HG03159 (cell line): ENCODE measurements around the gene PAMR1.

Source experiments
- ATAC-seq: cut with Tn5 transposase; IDR thresholded peaks from one replicate; pipeline ENCODE4 v1.9.1; 2021; ENCODE audit warnings: mild to moderate bottlenecking, moderate library complexity; ENCODE audit not compliant: unreplicated experiment

PAMR1 gene

DNA sequence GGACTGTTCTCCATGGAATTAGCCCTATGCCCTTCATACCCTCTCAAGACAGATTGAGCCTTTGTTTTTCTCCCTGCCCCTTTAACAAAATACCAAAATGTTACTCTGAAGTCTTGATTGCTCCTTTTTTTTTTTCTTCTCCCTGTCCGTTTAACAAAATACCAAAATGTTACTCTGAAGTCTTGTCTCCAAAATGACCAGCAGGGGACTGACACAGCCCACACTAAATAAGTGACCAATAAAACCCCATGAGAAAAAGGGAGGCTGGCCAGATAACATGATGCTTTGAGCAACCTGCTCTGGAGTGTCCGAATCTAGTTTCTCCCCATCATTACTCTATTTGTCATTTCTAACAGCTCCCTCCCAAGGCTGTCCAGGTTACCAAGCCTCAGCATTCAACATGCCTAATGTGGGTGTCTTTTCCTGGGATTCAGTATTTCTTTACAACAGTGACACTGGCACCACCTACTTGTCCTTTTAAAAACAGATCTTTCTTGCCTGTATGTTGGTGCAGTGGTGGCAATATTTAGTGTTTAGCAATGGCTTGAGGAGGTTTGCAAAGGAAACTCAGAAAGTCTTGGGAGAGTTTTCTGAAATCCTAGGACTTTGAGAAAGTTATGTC is 63.4 kb downstream of the PAMR1 start:
- ATAC-seq, result no peak

DNA sequence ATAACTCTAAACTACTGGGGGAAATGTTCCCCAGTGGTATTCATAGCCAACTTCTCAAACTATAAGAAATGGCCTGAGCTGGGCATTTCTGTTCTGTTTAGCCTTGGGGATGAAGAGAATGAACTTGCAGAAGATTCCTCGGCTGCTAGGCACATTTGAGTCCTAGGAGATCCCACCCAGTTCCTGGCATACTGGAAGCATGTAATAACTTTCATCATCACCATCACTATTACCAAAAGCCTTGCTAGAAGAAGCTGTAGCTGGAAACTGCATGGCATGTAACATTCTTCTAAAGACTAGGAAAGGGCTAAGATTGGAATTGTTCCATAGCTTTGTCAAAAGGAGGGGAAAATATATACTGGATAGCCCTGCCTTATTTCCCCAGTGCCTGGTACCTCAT is 65.9 kb downstream of the PAMR1 start:
- no peak for ATAC-seq

DNA sequence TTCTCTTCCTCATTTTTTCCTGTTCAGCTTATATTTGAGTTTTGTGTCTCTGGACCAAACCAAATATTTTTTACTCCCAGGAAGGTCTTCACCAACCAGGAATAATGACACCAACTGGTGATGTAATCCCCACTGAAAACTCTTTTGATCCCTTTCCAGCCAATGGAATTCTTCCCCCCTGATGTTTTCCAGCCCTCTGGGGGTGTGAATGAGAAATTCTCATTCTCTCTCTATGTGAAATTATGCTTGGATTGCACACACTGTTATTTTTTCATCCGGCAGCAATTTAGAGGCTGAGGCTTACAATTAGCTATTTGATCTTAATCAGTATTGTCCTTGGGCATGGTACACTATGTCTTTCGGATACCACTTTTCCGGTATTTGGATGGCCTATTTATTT is 66.6 kb downstream of the PAMR1 start:
- no peak for ATAC-seq

DNA sequence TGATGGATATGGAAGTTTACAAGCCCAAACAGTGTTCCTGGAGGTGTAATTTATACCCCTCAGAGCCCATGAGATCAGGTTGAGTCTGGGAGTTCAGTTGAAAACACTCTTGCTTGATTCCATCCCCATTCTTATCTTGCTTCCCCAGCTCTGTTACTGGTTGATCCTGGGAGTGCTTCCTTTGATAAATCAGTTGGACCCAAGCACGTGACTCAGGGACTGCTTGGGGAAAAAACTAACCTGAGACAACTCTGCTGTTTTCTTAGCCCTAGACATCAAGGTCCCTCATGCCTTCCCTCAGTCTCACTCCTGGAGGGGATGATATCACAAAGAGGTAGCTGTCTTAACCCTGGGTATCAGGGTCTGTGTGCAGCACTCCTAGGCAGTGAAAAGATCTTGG is 71.1 kb downstream of the PAMR1 start:
- no peak for ATAC-seq

DNA sequence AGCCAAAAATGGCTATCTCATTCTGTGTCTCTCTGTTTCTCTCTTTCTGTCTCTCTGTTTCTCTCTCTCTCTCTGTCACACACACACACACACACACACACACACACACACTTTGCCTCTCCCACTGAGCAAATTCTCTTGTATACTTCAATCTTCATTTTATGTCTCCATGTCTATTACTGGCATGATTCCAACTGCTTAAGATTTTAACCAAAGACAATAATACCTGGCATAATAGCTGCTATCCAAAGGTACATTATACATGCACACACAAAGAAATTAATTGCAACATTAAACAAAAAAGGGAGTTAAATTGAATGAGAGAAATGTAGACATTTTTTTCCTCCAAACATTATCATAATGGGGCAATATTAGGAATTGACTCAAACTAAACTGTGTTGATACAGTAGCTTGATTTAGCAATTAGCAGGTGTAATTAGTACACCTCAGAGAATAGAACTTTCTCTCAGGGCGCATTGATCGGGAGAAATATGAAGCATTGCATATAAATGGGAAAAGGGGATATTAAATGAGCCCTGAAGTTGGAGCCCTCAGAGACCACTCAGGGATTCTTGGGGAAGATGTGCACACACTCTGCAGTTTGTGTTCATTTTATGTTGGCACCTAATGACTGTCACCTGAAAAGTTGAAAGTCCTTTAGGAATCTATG is 88.7 kb downstream of the PAMR1 start:
- ATAC-seq, result no peak

DNA sequence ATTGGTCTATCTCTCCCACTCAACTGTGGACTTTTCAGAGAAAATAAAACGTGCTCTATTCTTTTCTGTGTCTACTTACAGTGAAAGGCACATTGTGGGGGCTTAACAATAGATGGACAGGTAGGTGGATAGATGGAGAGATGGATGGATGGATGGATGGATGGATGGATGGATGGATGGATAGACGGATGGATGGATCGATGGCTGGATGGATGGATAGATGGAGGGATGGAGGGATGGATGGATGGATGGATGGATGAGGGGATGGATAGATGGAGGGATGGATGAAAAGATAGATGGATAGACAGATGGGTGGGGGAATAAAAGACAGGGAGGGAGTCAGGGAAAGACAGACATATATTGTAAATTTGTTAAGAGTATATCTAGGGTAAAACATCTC is 91.8 kb downstream of the PAMR1 start:
- no peak for ATAC-seq

DNA sequence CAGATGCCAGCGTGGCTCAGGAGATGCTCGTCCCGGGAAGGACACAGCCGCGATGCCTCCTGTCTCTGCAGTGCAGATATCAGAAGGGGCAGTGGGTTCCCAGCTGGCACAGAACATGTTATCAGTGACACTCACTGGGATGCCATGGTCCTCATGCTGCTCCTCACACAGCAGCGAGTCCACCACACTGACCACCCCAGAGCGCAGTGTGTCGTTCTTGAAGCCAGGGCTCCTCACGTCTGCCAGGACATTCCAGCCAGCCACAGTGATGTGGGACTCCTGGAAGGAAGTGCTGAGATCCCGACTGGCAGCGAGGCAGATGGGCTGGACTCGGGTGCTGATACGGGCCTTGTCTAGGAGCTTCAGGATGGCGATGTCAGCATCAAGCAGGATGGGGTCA is 93.0 kb downstream of the PAMR1 start:
- no peak for ATAC-seq

DNA sequence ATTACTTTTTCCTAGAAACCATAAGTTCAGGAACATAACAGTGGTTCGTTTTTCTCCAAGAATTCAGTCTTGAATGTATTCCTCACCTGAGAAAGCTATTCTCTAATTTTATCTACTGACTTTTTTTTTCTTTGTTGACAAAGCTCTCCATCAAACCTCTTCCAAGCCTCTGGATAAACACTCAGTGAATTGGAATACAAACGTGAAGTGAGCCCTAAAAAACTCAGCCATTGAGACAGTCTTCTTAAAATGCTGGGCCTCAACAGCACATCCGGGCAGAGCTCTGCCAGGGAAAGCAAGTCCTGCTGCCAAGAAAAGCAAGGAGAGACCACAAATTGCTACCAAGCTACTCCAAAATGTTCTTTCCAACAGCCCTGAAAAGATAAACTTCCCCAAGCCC is 98.3 kb downstream of the PAMR1 start:
- ATAC-seq, result no peak

DNA sequence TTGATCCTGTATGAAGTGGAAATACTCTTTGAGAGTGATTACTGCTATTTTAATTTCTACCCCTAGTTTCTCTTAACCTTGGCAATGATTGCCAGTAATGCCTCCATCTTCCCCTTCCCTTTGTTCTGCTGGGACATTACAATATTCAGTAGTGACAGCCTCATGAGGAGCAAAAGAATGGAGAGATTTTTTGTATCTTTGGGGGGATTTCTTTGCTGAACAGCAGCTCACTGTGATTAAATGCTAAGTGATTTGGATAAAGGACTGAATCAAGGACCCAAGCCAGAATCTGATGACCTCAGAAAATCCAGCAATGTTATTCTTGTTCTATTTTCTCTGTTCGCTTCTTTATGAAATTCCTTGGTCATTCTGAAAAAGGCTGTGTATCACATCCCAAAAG is 99.1 kb downstream of the PAMR1 start:
- no peak for ATAC-seq

DNA sequence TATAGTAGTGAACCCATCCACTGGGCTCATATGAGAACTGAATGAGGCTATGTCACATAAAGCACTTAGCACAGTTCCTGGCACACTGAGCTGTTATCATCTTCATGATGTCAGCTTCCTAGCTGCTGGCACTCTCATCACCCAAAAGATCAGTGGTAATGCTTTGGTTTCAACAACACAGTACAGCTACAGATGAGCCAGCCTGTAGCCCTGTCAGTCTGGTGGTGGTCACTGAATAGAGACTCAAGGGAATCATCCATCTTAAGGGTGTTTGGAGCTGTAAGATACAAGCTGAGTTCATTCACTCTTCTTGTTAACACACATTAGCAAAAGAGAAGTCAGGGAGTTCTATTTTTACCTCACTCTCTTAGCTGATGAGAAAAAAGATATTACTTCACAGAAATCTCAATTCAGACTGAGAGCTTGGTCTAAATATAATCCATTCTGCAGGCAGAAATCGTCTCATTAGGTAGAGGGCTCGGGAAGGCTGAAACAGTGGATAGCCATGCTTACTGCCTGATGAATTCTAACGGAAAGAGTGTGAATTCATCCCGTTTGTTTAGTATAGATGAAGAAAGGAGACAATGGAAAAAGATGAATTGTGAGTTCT is 99.7 kb downstream of the PAMR1 start:
- ATAC-seq, result no peak

DNA sequence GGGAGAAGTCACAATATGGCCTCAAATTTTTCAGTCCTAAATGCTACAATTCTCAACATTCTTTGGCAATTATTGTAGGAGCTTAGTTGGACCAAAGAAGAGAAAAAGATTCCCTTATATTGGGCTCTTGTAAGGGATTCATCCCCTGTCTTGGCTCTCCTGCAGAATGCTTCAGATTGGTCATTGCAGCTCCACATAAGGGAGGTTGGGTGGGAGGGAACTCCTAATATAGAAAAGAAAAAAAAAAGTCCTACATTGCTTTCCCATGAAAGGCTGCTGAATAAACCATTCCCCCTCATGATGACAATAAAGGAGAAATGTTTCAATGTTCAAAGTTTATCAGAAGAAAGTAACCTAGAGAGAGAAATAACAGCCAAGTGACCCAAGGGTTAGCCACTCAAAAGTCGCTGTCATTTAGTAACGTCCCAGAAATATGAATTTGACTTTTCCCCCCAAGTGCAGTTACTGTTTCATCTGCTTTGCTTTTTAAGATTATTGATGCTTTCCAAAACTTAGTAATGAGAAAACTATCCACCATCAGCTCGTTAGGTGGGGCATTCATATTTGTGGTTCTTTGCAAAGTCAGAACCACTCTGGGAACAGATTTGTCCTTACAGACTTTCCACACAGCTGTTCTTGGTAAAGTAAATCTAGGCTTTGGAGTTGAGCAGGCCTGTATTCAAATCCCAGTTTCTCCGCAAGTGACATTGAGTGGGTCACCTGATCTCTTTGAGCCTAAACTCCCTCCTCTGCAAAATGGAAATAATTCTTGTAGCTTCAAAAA is 101.1 kb downstream of the PAMR1 start:
- no peak for ATAC-seq

DNA sequence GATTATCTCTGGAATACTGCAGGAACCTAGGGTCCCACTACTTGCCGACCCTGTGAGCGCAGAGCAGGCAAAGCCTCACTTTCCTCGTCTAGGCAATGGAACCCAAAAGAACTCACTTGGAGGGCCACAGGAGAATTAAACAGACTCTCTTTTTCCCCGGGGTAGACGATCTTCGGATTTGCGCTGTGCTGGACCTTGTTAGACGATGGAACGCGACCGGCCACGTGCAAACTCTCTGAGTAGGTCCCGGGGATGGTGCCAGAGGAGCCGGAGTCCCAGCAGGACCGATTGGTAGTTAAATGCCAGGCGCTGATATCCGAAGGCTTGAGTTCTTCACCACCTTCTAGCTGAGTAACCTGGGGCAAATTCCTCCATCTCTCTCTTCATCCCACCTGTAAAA is 105.0 kb downstream of the PAMR1 start:
- ATAC-seq, result no peak

DNA sequence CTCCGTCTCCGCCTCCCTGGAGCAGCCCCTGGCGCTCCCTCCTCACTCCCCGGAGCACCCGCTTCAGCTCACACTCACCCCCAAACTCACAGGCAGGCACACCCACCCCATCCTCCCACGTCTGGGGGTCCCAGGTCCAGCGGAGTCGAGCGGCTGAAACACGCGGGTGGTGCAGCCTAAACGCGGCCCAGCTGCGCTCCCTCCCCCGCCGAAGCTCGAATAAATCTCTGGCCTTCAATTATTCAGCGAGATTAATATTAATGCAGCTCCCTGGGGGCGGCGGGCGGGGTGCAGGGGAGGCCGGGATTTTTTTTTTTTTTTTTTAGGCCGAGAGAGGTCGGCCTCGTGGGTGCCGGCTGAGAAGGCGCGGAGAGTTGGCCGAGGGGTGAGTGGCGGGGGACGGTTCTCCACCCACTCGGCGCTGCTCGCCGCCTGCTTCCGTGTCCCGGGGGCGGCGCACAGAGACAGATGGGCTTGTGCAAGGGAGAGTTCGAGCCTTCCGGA is 105.5 kb downstream of the PAMR1 start:
- ATAC-seq, result no peak

DNA sequence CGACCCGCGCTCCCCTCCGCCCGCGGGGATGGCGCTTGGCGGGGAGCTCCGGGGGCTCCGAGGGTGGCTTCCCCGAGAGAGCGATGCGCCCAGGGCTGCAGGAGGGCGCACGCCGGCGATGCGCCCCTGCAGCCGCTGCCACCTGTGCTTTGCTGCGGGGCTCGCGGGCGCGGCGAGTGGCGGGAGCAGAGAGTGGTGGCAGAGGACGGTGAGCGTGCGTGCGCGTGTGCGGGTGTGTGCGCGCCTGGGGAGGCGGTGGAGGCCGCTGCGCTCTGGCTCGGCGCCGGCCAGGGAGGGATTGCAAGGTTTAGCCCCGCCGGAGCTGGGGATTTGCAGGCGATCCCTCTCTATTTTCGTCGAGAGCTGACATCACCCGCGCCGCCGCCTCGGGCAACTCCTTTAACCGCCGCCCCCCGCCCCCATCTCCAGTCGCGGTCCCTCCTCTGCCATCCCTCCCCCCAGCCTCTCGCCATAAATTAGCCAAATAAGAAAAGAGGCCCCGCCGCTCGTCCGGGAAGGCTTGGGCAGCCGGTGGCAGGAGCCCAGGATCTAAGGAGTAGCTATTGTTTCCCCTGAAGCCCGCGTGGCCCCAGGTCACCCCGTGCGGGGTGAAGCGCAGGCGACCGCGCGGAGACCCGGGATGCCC is 106.1 kb downstream of the PAMR1 start, which contains the start of gene SLC1A2:
TSS of gene SLC1A2 (minus strand) at position 375 of the 646 bp plus-strand sequence. CDS start 592 bp downstream, outside the sequence.
- ATAC-seq, result no peak

DNA sequence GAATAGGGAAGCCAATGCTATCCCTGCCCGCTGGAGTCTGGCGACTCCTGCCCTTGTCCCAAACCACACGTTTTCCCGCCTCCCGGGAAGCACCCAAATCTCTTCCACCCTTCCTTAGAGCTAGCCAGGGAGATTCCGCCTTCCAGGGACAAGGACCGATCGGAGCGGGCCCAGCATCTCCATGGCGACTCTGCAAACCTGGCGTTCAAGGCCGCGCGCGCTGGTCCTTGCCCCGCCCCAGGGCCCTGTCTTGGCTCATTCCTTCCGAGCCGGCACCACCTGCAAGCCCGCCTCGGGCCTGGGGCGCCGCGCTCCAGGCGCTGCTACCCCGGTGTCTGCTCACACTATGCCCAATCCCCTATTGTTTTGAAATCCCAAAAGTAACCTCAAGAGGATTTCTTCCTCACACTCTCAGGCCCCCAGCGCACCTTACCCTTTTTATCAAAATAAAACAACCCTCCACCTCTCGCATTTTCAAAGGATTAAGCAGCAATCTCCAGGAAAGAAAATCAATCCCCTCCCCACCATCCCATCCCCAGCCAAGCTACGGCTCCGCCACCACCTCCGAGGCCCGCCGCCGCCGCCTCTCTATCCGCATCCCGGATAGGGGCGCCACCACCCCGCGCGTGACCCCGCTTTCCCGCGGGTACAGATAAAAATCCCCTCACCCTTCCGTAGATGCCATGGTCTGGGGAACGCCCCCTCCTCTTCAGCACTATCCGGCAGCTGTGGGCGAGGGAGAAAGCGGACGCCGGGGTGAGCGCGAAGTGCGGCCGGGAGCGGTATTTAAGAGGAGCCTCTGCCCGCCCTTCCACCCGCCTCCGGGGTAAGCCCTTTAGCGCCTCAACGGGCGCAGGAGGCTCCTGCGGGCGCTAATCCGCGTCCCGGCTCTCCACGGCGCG is 106.9 kb downstream of the PAMR1 start:
- ATAC-seq, result no peak

DNA sequence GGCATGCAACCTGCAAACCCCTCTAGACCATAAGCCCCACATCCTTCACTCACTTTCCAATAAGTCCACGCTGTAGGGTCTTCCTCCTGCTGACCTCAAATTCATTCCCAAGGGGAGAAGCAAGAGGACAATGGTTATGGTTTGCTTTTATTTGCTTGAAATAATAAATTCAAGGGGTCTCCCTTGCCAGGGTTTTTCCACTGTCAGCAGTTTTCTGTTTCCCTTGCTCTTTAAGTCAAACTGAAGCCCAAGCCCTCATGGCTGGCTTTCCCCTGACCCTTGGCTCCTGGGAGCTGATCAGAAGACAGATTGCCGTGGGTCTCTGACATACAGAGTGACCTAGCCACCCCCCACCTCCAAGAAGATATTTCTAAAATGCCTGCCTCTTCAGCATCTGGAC is 109.9 kb downstream of the PAMR1 start:
- ATAC-seq, result no peak

DNA sequence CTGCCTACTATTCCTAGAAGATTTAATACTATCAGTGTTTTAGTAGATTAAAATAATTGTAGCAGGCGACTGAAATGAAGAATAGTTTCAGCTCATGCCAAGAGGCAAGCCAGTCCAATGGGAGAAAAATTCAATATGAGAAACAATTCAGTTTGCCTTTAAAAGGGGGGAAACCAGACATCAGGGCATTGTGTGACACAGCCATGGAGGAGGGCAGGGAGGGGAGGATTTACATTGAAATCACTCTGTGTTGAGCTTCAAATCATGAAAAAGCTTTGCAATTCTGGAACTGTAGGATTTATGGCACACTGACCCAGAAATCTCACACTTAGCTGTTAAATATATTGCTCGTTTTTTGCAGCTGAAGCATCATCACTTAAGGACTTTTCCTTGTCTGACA is 110.6 kb downstream of the PAMR1 start:
- no peak for ATAC-seq

DNA sequence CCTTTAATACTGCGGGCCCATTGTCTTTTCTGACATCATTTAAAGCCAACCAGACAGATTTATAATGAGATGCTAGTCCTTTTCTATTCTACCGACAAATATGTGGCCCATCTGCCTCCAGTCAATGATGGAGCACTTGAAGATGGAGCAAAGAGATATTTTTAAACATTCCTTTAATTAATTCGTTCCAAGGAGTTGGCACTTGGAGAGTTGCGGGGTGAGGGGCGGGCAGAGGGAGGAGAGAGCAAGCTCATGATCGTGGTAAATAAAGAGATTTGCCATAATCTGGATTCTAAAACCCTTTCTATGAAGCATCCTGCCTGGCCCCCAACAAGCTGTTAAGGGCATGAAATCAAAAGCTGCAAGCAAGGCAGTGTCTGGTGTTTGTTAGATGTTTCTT is 111.1 kb downstream of the PAMR1 start:
- no peak for ATAC-seq

DNA sequence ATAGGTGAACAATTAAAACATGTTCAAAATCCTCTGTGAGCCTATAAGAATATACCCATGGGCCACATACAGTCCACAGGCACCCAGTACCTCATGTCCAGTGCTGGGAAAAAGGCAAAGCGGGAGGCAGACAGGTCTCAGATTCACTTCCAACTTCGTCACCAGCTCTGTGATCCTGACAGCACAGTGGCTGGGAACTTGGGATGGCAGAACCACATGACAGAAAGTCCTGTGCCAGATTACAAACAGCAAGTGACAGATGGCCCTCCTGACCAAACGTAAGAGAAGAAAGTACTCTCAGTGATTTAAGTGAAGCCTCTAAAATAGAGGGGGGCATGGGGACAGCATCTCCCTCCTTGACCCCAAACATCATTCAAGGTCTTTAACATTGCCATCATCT is 111.8 kb downstream of the PAMR1 start:
- no peak for ATAC-seq

DNA sequence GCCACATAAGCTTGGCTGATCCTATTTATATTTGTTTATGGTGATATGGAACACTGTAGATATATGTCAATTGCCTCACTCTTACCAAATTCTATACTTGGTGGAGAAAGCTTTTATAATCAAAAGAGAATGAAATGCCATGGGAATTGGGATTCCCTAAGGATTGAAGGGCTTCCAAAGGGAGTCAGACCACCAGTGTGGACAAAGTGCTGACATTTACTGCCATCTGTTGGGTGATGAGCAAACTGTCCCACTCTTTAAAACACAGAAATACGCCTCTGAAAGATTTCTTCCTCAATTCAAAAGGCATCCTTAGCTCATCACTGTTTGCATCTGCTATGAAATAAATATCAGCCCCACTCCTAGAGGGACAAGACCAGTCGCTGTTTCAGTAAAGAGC is 113.1 kb downstream of the PAMR1 start:
- no peak for ATAC-seq
